ENCODE data around the gene FBXO28.

DNA sequence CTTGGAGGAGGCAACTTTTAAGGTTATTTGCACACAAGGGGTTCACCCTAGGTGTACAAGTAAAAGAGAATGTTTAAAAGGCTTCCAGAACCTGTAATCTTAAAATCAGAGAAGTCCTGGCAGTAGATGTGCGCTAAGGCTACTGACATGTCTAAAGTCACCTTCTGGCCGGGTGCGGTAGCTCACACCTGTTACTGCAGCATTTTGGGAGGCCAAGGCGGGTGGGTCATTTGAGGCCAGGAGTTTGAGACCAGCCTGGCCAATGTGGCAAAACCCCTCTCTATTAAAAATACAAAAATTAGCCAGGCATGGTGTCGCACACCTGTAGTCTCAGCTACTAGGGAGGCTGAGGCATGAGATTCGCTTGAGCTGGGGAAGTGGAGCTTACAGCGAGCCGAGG, 48.9 kb downstream of the FBXO28 start:
- no peak for TF ChIP-seq EP300 (IDR thresholded peaks at IDR 0.05)
- TF ChIP-seq, protein P1, sequence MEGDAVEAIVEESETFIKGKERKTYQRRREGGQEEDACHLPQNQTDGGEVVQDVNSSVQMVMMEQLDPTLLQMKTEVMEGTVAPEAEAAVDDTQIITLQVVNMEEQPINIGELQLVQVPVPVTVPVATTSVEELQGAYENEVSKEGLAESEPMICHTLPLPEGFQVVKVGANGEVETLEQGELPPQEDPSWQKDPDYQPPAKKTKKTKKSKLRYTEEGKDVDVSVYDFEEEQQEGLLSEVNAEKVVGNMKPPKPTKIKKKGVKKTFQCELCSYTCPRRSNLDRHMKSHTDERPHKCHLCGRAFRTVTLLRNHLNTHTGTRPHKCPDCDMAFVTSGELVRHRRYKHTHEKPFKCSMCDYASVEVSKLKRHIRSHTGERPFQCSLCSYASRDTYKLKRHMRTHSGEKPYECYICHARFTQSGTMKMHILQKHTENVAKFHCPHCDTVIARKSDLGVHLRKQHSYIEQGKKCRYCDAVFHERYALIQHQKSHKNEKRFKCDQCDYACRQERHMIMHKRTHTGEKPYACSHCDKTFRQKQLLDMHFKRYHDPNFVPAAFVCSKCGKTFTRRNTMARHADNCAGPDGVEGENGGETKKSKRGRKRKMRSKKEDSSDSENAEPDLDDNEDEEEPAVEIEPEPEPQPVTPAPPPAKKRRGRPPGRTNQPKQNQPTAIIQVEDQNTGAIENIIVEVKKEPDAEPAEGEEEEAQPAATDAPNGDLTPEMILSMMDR (IDR thresholded peaks at IDR 0.05), result no peak

Data from tibial nerve (tissue), 4 donors.